GM19035 (cell line): ENCODE results near the gene PDE4D.
"Not testable (repeated sequence)": the region's sequence is repeated elsewhere in the genome, so short reads cannot be mapped to it uniquely, and the experiment has no call there.

ENCODE experiments used
- ATAC-seq: cut with Tn5 transposase; IDR thresholded peaks from one replicate; pipeline ENCODE4 v1.9.1; 2021; ENCODE audit not compliant: unreplicated experiment

PDE4D gene

GRCh38 chr5:59317023-59317773 lies 576.3 kb downstream of the PDE4D start:
- ATAC-seq: no peak

GRCh38 chr5:59312223-59312622 lies 581.3 kb downstream of the PDE4D start:
- no peak for ATAC-seq

GRCh38 chr5:59308685-59309084 lies 584.8 kb downstream of the PDE4D start:
- ATAC-seq: not testable (repeated sequence)

- ATAC-seq: not testable (repeated sequence)
These were observed 590.2 kb downstream of the PDE4D start for GRCh38 chr5:59303289-59303716.

GRCh38 chr5:59302509-59302908 lies 591.0 kb downstream of the PDE4D start:
- not testable (repeated sequence) for ATAC-seq

- no peak for ATAC-seq
These were observed 591.8 kb downstream of the PDE4D start for GRCh38 chr5:59301727-59302126.

- ATAC-seq: no peak
These were observed 592.6 kb downstream of the PDE4D start for GRCh38 chr5:59300930-59301329.

GRCh38 chr5:59299006-59299405 lies 594.5 kb downstream of the PDE4D start:
- no peak for ATAC-seq

GRCh38 chr5:59296317-59297264 lies 596.9 kb downstream of the PDE4D start:
- ATAC-seq: no peak

- ATAC-seq: no peak
These were observed 599.8 kb downstream of the PDE4D start for GRCh38 chr5:59293700-59294099.

- ATAC-seq: no peak
These were observed 601.6 kb downstream of the PDE4D start for GRCh38 chr5:59291941-59292340.

- ATAC-seq: no peak
These were observed 605.6 kb downstream of the PDE4D start for GRCh38 chr5:59287884-59288283.

GRCh38 chr5:59287361-59287760 lies 606.2 kb downstream of the PDE4D start:
- ATAC-seq: no peak

- ATAC-seq: no peak
These were observed 607.0 kb downstream of the PDE4D start for GRCh38 chr5:59286510-59286909.

GRCh38 chr5:59285300-59286016 lies 608.1 kb downstream of the PDE4D start:
- no peak for ATAC-seq

- ATAC-seq: no peak
These were observed 610.8 kb downstream of the PDE4D start for GRCh38 chr5:59282726-59283125.

GRCh38 chr5:59279979-59280378 lies 613.5 kb downstream of the PDE4D start:
- ATAC-seq: no peak

GRCh38 chr5:59276917-59277372 lies 616.6 kb downstream of the PDE4D start:
- ATAC-seq: peak; percentile 45

GRCh38 chr5:59276325-59276675 lies 617.2 kb downstream of the PDE4D start:
- no peak for ATAC-seq

GRCh38 chr5:59275510-59276324 lies 617.8 kb downstream of the PDE4D start:
- no peak for ATAC-seq

- ATAC-seq: no peak
These were observed 618.4 kb downstream of the PDE4D start for GRCh38 chr5:59275170-59275509.
